8988T (cell line): ENCODE results near the gene STPG2.
"Not testable (repeated sequence)": the region's sequence is repeated elsewhere in the genome, so short reads cannot be mapped to it uniquely, and the experiment has no call there.

Experiments used
- DNase-seq: peaks from one replicate; pipeline ENCODE4 v3.0.0; 2011

Gene STPG2

GRCh38 chr4:97938141-97938540 is 205.1 kb downstream of the STPG2 start:
- no peak for DNase-seq

- DNase-seq, result no peak
These were observed 218.8 kb downstream of the STPG2 start for GRCh38 chr4:97924341-97924958.

DNA sequence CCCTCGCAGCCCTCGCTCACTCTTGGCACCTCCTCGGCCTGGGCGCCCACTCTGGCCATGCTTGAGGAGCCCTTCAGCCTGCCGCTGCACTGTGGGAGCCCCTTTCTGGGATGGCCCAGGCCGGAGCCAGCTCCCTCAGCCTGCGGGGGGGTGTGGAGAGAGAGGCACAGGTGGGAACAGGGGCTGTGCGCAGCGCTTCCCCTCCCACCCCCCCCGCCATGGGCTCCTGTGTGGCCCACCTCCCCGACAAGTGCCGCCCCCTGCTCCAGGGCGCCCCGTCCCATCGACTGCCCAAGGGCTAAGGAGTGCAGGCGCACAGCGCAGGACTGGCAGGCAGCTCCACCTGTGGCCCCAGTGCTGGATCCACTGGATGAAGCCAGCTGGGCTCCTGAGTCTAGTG is 220.2 kb downstream of the STPG2 start:
- no peak for DNase-seq

DNA sequence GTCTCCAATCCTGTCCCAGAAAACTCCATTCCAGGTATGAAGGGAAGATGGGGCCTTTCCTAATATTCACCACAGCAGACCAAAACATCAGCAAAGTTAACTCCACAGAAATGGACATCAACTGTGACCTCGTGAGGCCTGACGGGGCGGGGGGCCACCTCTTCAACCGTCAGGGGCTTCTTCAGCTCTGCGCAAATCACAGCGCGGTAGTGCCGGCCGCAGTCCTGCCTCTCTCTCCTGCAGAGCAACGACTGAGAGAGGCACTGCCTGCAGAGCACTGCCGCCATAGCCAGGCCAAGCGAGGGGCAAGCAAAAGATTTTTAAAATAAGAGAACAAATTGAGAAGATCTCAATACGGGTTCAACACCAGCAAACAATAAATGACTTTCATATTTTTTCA is 226.2 kb downstream of the STPG2 start:
- no peak for DNase-seq

DNA sequence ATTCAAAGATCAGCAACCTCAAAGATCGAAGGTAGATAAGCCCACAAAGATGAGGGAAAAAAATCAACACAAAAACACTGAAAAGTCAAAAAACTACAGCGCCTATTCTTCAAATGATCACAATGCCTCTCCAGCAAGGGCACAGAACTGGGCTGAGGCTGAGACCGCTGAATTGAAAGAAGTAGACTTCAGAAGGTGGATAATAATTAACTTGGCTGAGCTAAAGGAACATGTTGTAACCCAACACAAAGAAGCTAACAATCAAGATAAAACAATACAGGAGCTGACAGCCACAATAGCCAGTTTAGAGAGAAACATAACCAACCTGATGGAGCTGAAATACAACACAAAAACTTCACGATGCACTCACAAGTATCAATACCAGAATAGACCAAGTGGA is 231.1 kb downstream of the STPG2 start:
- DNase-seq, result no peak

GRCh38 chr4:97911236-97911906 is 231.9 kb downstream of the STPG2 start:
- no peak for DNase-seq

GRCh38 chr4:97910005-97910404 is 233.3 kb downstream of the STPG2 start:
- DNase-seq, result no peak

DNA sequence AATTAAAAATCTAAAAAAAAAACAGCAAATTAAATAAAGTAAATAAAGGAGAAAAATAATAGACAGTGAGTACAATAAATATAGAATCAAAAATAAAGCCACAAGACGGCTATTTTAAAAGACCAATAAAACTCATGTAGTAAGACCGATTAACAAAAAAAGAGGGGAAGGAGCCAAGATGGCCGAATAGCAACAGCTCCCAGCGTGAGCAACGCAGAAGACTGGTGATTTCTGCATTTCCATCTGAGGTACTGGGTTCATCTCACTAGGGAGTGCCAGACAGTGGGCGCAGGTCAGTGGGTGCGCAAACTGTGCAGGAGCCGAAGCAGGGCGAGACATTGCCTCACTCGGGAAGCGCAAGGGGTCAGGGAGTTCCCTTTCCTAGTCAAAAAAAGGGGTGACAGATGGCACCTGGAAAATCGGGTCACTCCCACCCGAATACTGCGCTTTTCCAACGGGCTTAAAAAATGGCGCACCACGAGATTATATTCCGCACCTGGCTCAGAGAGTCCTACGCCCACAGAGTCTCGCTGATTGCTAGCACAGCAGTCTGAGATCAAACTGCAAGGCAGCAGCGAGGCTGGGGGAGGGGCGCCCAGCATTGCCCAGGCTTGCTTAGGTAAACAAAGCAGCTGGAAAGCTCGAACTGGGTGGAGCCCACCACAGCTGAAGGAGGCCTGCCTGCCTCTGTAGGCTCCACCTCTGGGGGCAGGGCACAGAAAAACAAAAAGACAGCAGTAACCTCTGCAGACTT is 239.7 kb downstream of the STPG2 start:
- not testable (repeated sequence) for DNase-seq

- no peak for DNase-seq
These were observed 243.0 kb downstream of the STPG2 start for GRCh38 chr4:97900229-97900628.

DNA sequence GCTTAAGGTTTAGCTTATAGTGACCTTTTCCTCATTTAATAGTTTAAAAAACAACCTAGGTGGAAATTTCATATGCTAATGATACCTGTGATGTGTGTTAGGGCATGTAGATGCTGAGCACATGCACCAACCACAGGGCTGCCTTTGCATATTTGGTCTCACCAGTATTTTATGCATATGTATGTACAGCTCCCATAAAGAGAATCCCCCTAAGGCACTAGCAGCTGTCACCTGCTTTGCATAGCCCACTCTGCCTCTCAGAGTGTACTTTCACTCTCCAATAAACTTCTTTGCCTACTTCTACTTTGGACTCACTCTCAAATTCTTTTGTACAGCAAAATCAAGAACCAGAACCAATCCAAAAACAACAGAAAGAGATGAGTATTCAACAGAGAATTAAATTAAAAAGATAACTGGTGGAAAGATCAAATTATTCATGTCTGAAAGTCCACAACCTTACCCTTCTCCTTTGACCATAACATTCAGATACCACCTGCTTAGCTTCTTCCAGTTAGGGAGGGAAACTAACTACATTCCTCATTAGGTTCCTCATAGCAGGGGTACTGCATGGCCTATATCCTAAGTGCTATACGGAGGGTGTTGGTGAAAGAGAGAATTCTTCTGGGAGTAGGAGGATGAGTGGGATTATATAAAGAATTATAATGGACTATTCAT is 250.5 kb downstream of the STPG2 start:
- no peak for DNase-seq

DNA sequence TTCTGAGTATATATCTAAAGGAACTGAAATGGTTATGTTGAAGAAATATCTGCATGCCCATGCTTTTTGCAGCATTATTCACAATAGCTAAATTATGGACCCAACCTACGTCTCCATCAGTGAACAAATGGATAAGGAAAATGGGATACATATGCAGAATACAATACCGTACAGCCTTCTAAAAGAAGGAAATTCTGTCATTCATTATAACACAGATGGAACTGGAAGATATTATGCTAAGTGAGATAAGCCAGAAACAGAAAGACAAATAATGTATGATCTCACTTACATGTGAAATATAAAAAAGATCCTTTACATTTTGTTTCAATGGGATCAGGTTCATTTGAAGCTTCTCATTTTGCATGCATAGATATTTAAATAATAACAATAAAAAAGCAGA is 263.3 kb downstream of the STPG2 start:
- no peak for DNase-seq

- DNase-seq, result no peak
These were observed 275.2 kb downstream of the STPG2 start for GRCh38 chr4:97868097-97868496.

GRCh38 chr4:97867557-97868091 is 275.7 kb downstream of the STPG2 start:
- DNase-seq, result no peak

DNA sequence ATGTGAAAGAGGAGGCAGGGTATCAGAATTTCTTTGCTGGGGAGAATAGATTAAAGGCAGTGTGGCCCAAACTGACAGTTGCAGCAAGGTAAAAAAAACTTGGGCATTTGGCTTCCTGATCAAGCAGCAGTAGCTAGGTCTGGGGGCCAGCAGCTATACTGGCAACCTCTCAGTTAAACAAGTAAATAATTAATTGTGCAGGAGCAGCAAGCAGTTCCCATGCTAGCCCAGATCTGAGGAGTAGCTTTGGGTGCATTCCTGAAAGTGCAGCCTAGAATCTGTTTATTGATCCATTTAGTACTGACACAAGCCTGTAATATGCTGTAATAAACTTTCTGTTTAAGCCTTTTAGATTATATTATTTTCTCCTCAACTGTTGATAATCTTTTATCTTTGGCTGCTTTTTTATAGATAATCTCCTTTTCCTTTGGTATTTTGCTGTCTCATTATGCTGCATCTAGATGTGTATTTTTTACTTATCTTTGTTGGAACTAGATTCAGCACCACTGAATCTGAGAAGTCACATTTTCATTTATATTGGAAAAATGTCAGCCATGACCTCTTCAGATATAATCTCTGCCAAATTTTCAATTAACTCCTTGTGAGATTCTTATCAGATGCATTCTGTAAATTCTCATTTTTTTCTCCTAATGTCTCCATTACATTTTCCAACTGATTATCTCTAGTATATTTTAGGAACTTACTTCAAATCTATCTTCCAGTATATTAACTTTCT is 276.3 kb downstream of the STPG2 start:
- no peak for DNase-seq

DNA sequence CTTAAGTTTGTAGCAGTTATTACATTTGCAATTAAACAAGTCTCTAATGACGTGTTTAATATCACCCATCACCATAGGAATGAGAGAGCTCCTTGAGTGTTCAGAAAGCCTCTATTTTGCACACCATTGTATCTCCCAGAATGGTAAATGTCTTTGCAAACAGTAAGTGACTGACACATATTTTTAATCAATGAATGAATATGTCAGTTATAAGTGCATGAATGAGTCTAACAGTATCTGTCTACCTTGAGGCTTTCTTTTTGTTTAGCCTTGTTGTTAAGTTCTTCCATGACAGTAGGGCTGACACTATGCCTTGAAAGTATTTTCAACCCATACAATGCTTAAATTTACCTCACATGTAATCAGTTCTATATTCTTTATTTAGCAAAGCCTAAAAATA is 292.2 kb downstream of the STPG2 start:
- DNase-seq, result no peak

GRCh38 chr4:97845758-97846157 is 297.5 kb downstream of the STPG2 start:
- DNase-seq, result no peak

GRCh38 chr4:97841512-97841911 is 301.8 kb downstream of the STPG2 start:
- no peak for DNase-seq

GRCh38 chr4:97836662-97837061 is 306.6 kb downstream of the STPG2 start:
- DNase-seq, result no peak

DNA sequence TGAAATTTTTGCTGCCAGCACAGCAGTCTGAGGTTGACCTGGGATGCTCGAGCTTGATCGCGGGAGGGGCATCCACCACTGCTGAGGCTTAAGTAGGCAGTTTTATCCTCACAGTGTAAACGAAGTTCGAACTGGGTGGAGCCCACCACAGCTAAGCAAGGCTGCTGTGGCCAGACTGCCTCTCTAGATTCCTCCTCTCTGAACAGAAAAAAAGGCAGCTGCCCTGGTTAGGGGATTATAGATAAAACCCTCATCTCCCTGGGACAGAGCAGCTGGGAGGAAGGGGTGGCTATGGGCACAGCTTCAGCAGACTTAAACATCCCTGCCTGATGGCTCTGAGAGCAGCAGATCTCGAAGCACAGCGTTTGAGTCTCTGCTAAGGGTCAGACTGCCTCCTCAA is 314.6 kb downstream of the STPG2 start:
- no peak for DNase-seq

DNA sequence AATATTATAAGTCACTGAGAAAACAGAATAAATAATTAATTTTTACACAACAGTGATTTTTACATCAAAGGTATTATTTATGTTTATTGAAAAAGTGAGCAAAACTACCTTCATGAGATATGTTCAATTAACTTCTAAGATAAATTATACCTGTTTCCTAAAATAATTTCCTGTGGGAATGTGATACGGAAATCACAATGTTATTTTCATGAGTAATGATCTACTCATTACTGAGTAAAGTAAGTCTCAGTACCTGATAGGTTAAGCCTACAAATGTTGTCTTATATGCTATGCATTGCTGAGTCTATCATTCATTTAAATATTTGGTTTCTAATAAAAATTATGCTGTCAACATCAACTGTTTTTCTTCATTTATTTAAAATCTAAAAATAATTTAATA is 324.0 kb downstream of the STPG2 start:
- no peak for DNase-seq

- DNase-seq, result no peak
These were observed 330.5 kb downstream of the STPG2 start for GRCh38 chr4:97812768-97813167.

DNA sequence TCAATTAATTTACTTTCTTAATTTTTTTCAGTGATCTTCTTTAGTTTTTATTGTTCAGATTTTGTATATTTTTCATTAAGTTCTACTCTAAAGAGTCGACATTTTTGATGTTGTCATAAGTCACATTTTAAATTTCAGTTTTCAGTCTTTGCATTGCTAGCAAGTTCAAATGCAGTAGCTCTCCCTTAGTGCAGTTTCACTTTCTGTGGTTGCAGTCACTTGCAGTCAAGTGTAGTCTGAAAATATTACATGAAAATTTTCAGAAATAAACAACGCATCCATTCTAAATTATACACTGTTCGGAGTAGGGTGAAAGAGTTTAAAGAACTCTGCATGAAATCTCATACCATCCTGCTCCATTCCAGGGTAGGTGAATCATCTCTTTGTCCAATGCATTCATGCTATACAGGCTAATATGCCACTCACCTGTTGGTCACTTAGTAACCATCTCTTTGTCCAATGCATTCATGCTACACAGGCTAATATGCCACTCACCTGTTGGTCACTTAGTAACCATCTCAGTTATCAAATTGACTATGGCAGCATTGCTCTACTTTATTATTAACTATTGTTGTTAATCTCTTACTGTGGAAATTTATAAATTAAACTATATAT is 356.9 kb downstream of the STPG2 start:
- no peak for DNase-seq
